HCT116 (cell line): ENCODE measurements around the gene CACNA2D3. TPM values are rescaled to one million over a fixed set of nuclear protein-coding genes. Genes with fewer than 3 reads are reported as not detected.

Experiments used
- ATAC-seq: fragments of 200-7000 bp; cut with Tn5 transposase; 2 replicates; pipeline ENCODE4 v1.9.1; 2020; ENCODE audit warnings: mild to moderate bottlenecking, moderate library complexity
- BruUV-seq: library from RNA; stranded (reverse); fragments of 400-500 nt; replicated peaks from 2 replicates; lab custom pipeline; 2021; lab: Mats Ljungman, UMichigan
- CTCF ChIA-PET: fragments of 300-600 bp; sonication (Branson Sonifier 250); formaldehyde crosslinking; loops from one replicate; lab custom pipeline; 2021; ENCODE audit warnings: antibody characterized with exemption; lab: Charles Lee
- POLR2A ChIA-PET: fragments of 300-600, 350-600 bp; sonication (Branson Sonifier 250); formaldehyde crosslinking; loops from one replicate; lab custom pipeline; 2021; ENCODE audit warnings: antibody characterized with exemption; lab: Charles Lee
- RAD21 ChIA-PET, 2 experiments: fragments of 300-600 bp; sonication (Branson Sonifier 250); formaldehyde crosslinking; loops; one replicate each; lab custom pipeline; 2023; ENCODE audit warnings: low total read pairs in 2 of 2; ENCODE audit not compliant: uncharacterized antibody in 2 of 2, unreplicated experiment in 2 of 2, low non-redundant PET in 1 of 2; lab: Charles Lee
- DNase-seq: peaks from one replicate; pipeline ENCODE4 v3.0.0-alpha.2; 2010; ENCODE audit warnings: low read depth, low spot score
- H2AFZ ChIP-seq: fragments of 200-600 bp; shearing (Covaris generic), sonication (generic); 2 replicates; pipeline ENCODE4 v1.6.1; 2017; ENCODE audit warnings: low read depth, mixed run types, mixed read lengths, antibody characterized with exemption, low read length; ENCODE audit not compliant: poor library complexity, severe bottlenecking
- H3K27ac ChIP-seq: 2 replicates; pipeline ENCODE4 v1.5.1; 2012; ENCODE audit warnings: low read depth, low read length
- H3K27me3 ChIP-seq: fragments of 200-600 bp; sonication (generic); 2 replicates; pipeline ENCODE4 v1.6.1; 2016; ENCODE audit warnings: mixed run types, low read length, mixed read lengths; ENCODE audit not compliant: insufficient read depth
- H3K36me3 ChIP-seq, 2 experiments: fragments of 200-500 bp in 1 of 2; fragments of 200-600 bp in 1 of 2; sonication (Bioruptor generic) in 1 of 2; sonication (generic) in 1 of 2; 2 replicates each; pipeline versions ENCODE4 v1.5.1 to v1.6.1; 2014 to 2016; ENCODE audit warnings: low read length in 2 of 2, inconsistent platforms in 1 of 2, mixed read lengths in 1 of 2, mixed run types in 1 of 2; ENCODE audit not compliant: insufficient read depth in 2 of 2, control insufficient read depth in 1 of 2
- H3K4me1 ChIP-seq, 2 experiments: fragments of 200-600 bp in 1 of 2; sonication (generic) in 1 of 2; 2 replicates each; pipeline versions ENCODE4 v1.5.1 to v1.6.1; 2012 to 2017; ENCODE audit warnings: low read length in 2 of 2, inconsistent platforms in 1 of 2, mild to moderate bottlenecking in 1 of 2, mixed read lengths in 1 of 2, mixed run types in 1 of 2, moderate library complexity in 1 of 2; ENCODE audit not compliant: insufficient read depth in 2 of 2, control insufficient read depth in 1 of 2
- H3K4me2 ChIP-seq: fragments of 200-600 bp; sonication (generic); 2 replicates; pipeline ENCODE4 v1.6.1; 2017; ENCODE audit warnings: mixed run types, low read length, mixed read lengths
- H3K4me3 ChIP-seq, 2 experiments: fragments of 200-600 bp in 1 of 2; sonication (generic) in 1 of 2; replicated peaks in 1 of 2; 2 replicates each; pipeline ENCODE4 v1.5.1; 2011 to 2016; ENCODE audit warnings: low read length in 2 of 2, control low read depth in 1 of 2, low read depth in 1 of 2, mild to moderate bottlenecking in 1 of 2, mixed read lengths in 1 of 2, mixed run types in 1 of 2
- H3K79me2 ChIP-seq: fragments of 200-600 bp; sonication (generic); 2 replicates; pipeline ENCODE4 v1.6.1; 2017; ENCODE audit warnings: mild to moderate bottlenecking, mixed run types, low read length, moderate library complexity, mixed read lengths; ENCODE audit not compliant: insufficient read depth
- H3K9ac ChIP-seq: fragments of 200-600 bp; sonication (generic); 2 replicates; pipeline ENCODE4 v1.6.1; 2016; ENCODE audit warnings: low read length, mixed read lengths
- H3K9me2 ChIP-seq: fragments of 200-600 bp; sonication (generic), shearing (Covaris generic); 2 replicates; pipeline ENCODE4 v1.6.1; 2017; ENCODE audit warnings: mixed run types, mild to moderate bottlenecking, moderate library complexity; ENCODE audit not compliant: insufficient read depth
- H3K9me3 ChIP-seq, 2 experiments: fragments of 200-500 bp in 1 of 2; fragments of 200-600 bp in 1 of 2; sonication (Bioruptor generic) in 1 of 2; sonication (generic) in 1 of 2; 2 replicates each; pipeline ENCODE4 v1.6.1; 2014 to 2017; ENCODE audit warnings: low read length in 2 of 2, mixed read lengths in 2 of 2, inconsistent platforms in 1 of 2, low read depth in 1 of 2, mild to moderate bottlenecking in 1 of 2, mixed run types in 1 of 2, moderate library complexity in 1 of 2; ENCODE audit not compliant: control insufficient read depth in 1 of 2, insufficient read depth in 1 of 2
- H4K20me1 ChIP-seq: fragments of 200-600 bp; sonication (generic), shearing (Covaris generic); 2 replicates; pipeline ENCODE4 v1.6.1; 2017; ENCODE audit warnings: mixed run types, mild to moderate bottlenecking, moderate library complexity; ENCODE audit not compliant: insufficient read depth
- EGR1 ChIP-seq: IDR thresholded peaks from 2 replicates; pipeline ENCODE4 v1.6.1; 2012; ENCODE audit warnings: low read depth
- ELF1 ChIP-seq: IDR thresholded peaks from 2 replicates; pipeline ENCODE4 v1.6.1; 2012; ENCODE audit warnings: low read depth, borderline replicate concordance
- EZH2 ChIP-seq: fragments of 200-600 bp; sonication (generic); IDR thresholded peaks from 2 replicates; pipeline ENCODE4 v1.6.1; 2017; ENCODE audit warnings: antibody characterized with exemption, mixed run types
- POLR2AphosphoS5 ChIP-seq: IDR thresholded peaks from 2 replicates; pipeline ENCODE4 v1.6.1; 2011; ENCODE audit warnings: mild to moderate bottlenecking, low read depth, low read length, moderate library complexity
- YY1 ChIP-seq: IDR thresholded peaks from 2 replicates; pipeline ENCODE4 v1.6.1; 2011; ENCODE audit warnings: low read length, low read depth, moderate library complexity, mild to moderate bottlenecking; ENCODE audit not compliant: insufficient replicate concordance; ENCODE audit errors: extremely low read depth
- ZFX ChIP-seq: fragments of 450-650 bp; IDR thresholded peaks from 2 replicates; pipeline ENCODE4 v1.6.1; 2017
- intact Hi-C: fragments of 100-400 bp; cut with micrococcal nuclease; formaldehyde crosslinking; loops from 2 replicates; pipeline ENCODE4 v1.10.0; 2022
- total RNA-seq: library from RNA; stranded (reverse); gene quantifications from one replicate; pipeline ENCODE4 v1.2.1, GENCODE V29; 2021; ENCODE audit not compliant: unreplicated experiment
- TF ChIP-seq, protein P1 (sequence below): IDR thresholded peaks from 2 replicates; pipeline ENCODE4 v1.6.1; 2012; ENCODE audit warnings: low read depth
- TF ChIP-seq, protein P2 (sequence below), 3 experiments: fragments of 200-600 bp in 1 of 3; sonication (generic) in 1 of 3; IDR thresholded peaks in 2 of 3; conservative IDR thresholded peaks in 1 of 3; 2 replicates each; pipeline ENCODE4 v1.5.1; 2012 to 2017; ENCODE audit warnings: low read depth in 2 of 3, low read length in 2 of 3, antibody characterized with exemption in 1 of 3, borderline replicate concordance in 1 of 3, control low read depth in 1 of 3, mild to moderate bottlenecking in 1 of 3, mixed read lengths in 1 of 3, mixed run types in 1 of 3, moderate library complexity in 1 of 3; ENCODE audit not compliant: insufficient read depth in 1 of 3

Gene CACNA2D3
- total RNA-seq, 1 experiment from 2014 or later: 0.20 TPM

DNA sequence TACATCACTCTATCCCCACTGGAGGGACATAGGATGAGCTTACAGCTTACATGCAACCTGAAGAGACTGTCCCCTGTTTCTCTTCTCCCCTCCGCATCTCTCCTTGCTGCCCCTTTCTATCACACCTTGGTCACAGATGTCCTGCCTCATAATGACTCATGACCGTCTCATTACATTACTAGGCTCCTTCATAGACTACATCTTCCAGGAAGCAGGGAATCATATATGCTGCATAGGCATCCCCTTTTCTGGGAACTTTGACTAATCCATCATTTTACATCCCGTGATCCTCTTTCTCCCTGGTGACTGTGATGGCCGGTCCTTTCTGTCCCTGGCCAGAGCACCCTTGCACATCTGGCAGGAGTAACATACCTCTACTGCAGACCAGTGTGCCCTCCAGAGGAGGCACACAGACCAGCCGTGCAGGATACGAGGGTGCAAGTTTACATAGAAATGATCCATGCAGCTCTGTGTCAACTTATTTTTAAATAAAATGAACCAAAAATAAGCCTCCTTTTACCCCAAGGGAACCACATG is 188.9 kb downstream of the CACNA2D3 start:
- Histone ChIP-seq H3K79me2 (no peaks in the 10 kb centered on the region), H3K9ac (no peak overlapping the region), H2AFZ (no peak overlapping the region), H3K36me3 (no peaks in the 10 kb centered on the region), H3K9me2 (no peaks in the 10 kb centered on the region), H3K27me3 (peaks cover 35% of the 10 kb centered on the region), H3K27ac (no peak overlapping the region), H3K4me2 (no peak overlapping the region)
- CTCF ChIA-PET: no interaction called here
- DNase-seq: no peak
- no peak for ATAC-seq
- intact Hi-C loops: no loop called here
- TF ChIP-seq ELF1 (no peak), EGR1 (no peak), YY1 (no peak), EZH2 (no peak), ZFX (no peak), POLR2AphosphoS5 (no peak)
- TF ChIP-seq, protein P1, sequence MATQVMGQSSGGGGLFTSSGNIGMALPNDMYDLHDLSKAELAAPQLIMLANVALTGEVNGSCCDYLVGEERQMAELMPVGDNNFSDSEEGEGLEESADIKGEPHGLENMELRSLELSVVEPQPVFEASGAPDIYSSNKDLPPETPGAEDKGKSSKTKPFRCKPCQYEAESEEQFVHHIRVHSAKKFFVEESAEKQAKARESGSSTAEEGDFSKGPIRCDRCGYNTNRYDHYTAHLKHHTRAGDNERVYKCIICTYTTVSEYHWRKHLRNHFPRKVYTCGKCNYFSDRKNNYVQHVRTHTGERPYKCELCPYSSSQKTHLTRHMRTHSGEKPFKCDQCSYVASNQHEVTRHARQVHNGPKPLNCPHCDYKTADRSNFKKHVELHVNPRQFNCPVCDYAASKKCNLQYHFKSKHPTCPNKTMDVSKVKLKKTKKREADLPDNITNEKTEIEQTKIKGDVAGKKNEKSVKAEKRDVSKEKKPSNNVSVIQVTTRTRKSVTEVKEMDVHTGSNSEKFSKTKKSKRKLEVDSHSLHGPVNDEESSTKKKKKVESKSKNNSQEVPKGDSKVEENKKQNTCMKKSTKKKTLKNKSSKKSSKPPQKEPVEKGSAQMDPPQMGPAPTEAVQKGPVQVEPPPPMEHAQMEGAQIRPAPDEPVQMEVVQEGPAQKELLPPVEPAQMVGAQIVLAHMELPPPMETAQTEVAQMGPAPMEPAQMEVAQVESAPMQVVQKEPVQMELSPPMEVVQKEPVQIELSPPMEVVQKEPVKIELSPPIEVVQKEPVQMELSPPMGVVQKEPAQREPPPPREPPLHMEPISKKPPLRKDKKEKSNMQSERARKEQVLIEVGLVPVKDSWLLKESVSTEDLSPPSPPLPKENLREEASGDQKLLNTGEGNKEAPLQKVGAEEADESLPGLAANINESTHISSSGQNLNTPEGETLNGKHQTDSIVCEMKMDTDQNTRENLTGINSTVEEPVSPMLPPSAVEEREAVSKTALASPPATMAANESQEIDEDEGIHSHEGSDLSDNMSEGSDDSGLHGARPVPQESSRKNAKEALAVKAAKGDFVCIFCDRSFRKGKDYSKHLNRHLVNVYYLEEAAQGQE: no peak
- TF ChIP-seq, protein P2, sequence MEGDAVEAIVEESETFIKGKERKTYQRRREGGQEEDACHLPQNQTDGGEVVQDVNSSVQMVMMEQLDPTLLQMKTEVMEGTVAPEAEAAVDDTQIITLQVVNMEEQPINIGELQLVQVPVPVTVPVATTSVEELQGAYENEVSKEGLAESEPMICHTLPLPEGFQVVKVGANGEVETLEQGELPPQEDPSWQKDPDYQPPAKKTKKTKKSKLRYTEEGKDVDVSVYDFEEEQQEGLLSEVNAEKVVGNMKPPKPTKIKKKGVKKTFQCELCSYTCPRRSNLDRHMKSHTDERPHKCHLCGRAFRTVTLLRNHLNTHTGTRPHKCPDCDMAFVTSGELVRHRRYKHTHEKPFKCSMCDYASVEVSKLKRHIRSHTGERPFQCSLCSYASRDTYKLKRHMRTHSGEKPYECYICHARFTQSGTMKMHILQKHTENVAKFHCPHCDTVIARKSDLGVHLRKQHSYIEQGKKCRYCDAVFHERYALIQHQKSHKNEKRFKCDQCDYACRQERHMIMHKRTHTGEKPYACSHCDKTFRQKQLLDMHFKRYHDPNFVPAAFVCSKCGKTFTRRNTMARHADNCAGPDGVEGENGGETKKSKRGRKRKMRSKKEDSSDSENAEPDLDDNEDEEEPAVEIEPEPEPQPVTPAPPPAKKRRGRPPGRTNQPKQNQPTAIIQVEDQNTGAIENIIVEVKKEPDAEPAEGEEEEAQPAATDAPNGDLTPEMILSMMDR (IDR thresholded peaks at IDR 0.05 in 2 of 3, conservative IDR thresholded peaks at IDR 0.05 in 1 of 3; ENCODE audit: borderline replicate concordance in 1 of 3, insufficient read depth in 1 of 3, low read depth in 2 of 3, low read length in 2 of 3): no peak
- TF ChIP-seq, all 23 proteins: peak for 0
- Histone ChIP-seq H3K4me3 (no peak overlapping the region), H3K9me3 (no peaks in the 10 kb centered on the region), H3K4me1 (no peaks in the 10 kb centered on the region), H4K20me1 (no peaks in the 10 kb centered on the region)
- POLR2A ChIA-PET: no interaction called here
- RAD21 ChIA-PET: no interaction called here
- no TSS peak for BruUV-seq
